GM18873 (cell line): Measurements from ENCODE around the gene BCAS1.
A peak's percentile ranks its signal among the peaks of the same experiment; 100 is the strongest.

Experiments used
- ATAC-seq: cut with Tn5 transposase; IDR thresholded peaks from one replicate; pipeline ENCODE4 v1.9.1; 2021; ENCODE audit warnings: mild to moderate bottlenecking, moderate library complexity, moderate number of reproducible peaks; ENCODE audit not compliant: unreplicated experiment, low FRiP score

Gene BCAS1

GRCh38 chr20:54103762-54104600 lies 33.6 kb upstream of the BCAS1 start:
- ATAC-seq, result no peak

GRCh38 chr20:54103067-54103761 lies 32.8 kb upstream of the BCAS1 start:
- peak; percentile 69 for ATAC-seq

GRCh38 chr20:54102543-54102942 lies 32.1 kb upstream of the BCAS1 start:
- no peak for ATAC-seq

- ATAC-seq, result no peak
Observed at GRCh38 chr20:54100563-54100962, 30.2 kb upstream of the BCAS1 start.

GRCh38 chr20:54099894-54100293 lies 29.5 kb upstream of the BCAS1 start:
- ATAC-seq, result no peak

- ATAC-seq, result no peak
Observed at GRCh38 chr20:54098047-54098446, 27.7 kb upstream of the BCAS1 start.

GRCh38 chr20:54097236-54097529 lies 26.8 kb upstream of the BCAS1 start:
- ATAC-seq, result no peak

GRCh38 chr20:54095824-54096223 lies 25.4 kb upstream of the BCAS1 start:
- ATAC-seq, result no peak

GRCh38 chr20:54094268-54094580 lies 23.8 kb upstream of the BCAS1 start:
- ATAC-seq, result no peak

GRCh38 chr20:54093423-54094267 lies 23.3 kb upstream of the BCAS1 start:
- no peak for ATAC-seq

GRCh38 chr20:54092021-54092420 lies 21.6 kb upstream of the BCAS1 start:
- no peak for ATAC-seq

GRCh38 chr20:54091120-54091480 lies 20.7 kb upstream of the BCAS1 start:
- no peak for ATAC-seq

GRCh38 chr20:54090230-54091119 lies 20.1 kb upstream of the BCAS1 start:
- no peak for ATAC-seq

GRCh38 chr20:54088430-54088829 lies 18.0 kb upstream of the BCAS1 start:
- no peak for ATAC-seq

- ATAC-seq, result no peak
Observed at GRCh38 chr20:54086507-54087039, 16.2 kb upstream of the BCAS1 start.

- no peak for ATAC-seq
Observed at GRCh38 chr20:54085910-54086309, 15.5 kb upstream of the BCAS1 start.

GRCh38 chr20:54085425-54085824 lies 15.0 kb upstream of the BCAS1 start:
- no peak for ATAC-seq

- ATAC-seq, result no peak
Observed at GRCh38 chr20:54084727-54085388, 14.5 kb upstream of the BCAS1 start.

GRCh38 chr20:54084193-54084592 lies 13.8 kb upstream of the BCAS1 start:
- no peak for ATAC-seq

- ATAC-seq, result no peak
Observed at GRCh38 chr20:54083459-54083858, 13.1 kb upstream of the BCAS1 start.
